Measurements from ENCODE around the gene SOS1.

GRCh38 chr2:39094717-39095363 is 26.0 kb downstream of the SOS1 start:
- no peak for TF ChIP-seq CTCF (IDR thresholded peaks at IDR 0.05)
- TF ChIP-seq POLR2A (IDR thresholded peaks at IDR 0.05): no peak
